SK-N-SH (cell line): ENCODE results near the gene TNFRSF14.

ENCODE experiments used
- EZH2phosphoT487 ChIP-seq: fragments of 200-600 bp; sonication (generic); IDR thresholded peaks from 2 replicates; pipeline ENCODE4 v1.6.1; 2017; ENCODE audit warnings: low read depth, mixed run types, mild to moderate bottlenecking, antibody characterized with exemption, moderate library complexity, borderline replicate concordance
- POLR2AphosphoS5 ChIP-seq: IDR thresholded peaks from 2 replicates; pipeline ENCODE4 v1.6.1; 2012; ENCODE audit warnings: low read depth, low read length
- RFX5 ChIP-seq: IDR thresholded peaks from 2 replicates; pipeline ENCODE4 v1.6.1; 2012; ENCODE audit warnings: mild to moderate bottlenecking, improper control_type of control experiment, low read length
- TCF12 ChIP-seq: IDR thresholded peaks from 2 replicates; pipeline ENCODE4 v1.4.0; 2012
- TF ChIP-seq, protein P1 (sequence below): fragments of 200-600 bp; sonication (generic); IDR thresholded peaks from 2 replicates; pipeline ENCODE4 v1.6.1; 2017; ENCODE audit warnings: antibody characterized with exemption, mild to moderate bottlenecking, moderate library complexity
- TF ChIP-seq, protein P2 (sequence below): IDR thresholded peaks from 2 replicates; pipeline ENCODE4 v1.4.0; 2012; ENCODE audit warnings: low read depth

DNA sequence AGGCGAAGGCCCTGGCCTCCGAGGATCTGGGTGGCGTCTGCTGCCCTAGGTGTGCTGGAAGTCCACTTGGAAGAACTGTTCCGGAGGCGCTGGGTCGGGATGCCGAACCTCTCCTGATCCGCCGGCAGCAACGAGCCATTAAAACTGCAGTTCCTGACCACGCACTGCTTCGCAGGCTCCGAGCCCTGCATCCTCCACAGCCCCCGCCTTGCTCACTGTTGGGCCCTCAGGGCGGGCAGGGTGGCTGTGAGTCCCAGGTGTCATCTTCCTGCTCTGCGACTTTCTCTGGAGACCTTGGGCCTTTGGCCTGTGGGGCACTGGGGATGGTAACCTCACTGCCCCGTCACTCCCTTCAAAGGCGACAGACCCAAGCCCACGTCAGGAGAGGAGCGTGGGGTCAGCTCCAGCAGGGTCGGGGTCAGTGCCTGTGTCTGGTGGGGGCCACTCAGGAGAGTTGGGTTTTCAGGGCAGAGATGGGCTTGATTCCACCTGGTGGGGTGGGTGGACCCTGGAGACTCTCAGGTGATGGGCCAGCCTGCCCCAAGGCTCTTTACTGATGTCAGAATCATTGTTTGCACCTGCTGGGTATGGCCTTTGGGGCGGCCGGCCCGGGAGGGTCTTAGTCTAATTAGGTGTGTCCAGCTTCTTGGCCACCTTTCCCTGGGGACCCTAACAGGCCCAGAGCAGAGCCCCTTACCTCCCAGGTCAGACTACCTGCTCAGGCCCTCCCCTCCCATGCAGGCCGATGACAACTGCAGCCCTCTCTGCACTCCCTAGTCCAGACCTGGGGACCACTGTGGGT lies 33.5 kb downstream of the TNFRSF14 start:
- TF ChIP-seq TCF12 (no peak), RFX5 (no peak), EZH2phosphoT487 (no peak), POLR2AphosphoS5 (no peak)
- TF ChIP-seq, protein P1, sequence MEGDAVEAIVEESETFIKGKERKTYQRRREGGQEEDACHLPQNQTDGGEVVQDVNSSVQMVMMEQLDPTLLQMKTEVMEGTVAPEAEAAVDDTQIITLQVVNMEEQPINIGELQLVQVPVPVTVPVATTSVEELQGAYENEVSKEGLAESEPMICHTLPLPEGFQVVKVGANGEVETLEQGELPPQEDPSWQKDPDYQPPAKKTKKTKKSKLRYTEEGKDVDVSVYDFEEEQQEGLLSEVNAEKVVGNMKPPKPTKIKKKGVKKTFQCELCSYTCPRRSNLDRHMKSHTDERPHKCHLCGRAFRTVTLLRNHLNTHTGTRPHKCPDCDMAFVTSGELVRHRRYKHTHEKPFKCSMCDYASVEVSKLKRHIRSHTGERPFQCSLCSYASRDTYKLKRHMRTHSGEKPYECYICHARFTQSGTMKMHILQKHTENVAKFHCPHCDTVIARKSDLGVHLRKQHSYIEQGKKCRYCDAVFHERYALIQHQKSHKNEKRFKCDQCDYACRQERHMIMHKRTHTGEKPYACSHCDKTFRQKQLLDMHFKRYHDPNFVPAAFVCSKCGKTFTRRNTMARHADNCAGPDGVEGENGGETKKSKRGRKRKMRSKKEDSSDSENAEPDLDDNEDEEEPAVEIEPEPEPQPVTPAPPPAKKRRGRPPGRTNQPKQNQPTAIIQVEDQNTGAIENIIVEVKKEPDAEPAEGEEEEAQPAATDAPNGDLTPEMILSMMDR, result no peak
- TF ChIP-seq, protein P2, sequence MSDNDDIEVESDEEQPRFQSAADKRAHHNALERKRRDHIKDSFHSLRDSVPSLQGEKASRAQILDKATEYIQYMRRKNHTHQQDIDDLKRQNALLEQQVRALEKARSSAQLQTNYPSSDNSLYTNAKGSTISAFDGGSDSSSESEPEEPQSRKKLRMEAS, result no peak
